HTR-8/SVneo (cell line): ENCODE measurements around the gene SH3D19.
"Not testable (repeated sequence)": the region's sequence is repeated elsewhere in the genome, so short reads cannot be mapped to it uniquely, and the experiment has no call there.

ENCODE experiments used
- DNase-seq: peaks from one replicate; pipeline ENCODE4 v3.0.0; 2011; ENCODE audit warnings: low spot score, mixed read lengths; ENCODE audit not compliant: insufficient read length
- FAIRE-seq: peaks from 2 replicates; lab custom pipeline; 2011; peaks lifted over from hg19 to GRCh38; lab: Jason Lieb, UNC

SH3D19 gene

GRCh38 chr4:151242305-151242704 lies 83.1 kb downstream of the SH3D19 start:
- no peak for FAIRE-seq

DNA sequence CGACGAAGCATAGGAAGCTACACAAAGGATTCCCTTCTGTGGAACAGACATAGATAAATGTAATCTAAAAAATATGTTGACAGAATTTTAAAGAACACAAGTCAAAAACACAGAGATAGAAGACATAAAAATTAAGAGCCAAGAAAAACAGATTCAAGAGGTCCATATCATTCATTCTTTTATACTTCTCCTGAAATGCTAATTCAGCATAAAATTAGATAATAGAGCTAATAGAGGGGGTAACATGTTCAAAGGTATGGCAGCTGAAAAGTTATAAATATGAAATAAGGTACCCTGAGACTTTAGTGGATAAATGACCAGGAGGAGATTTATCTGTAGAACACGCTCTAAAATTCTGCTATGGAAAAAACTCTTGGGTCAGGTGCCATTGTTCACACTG lies 85.8 kb downstream of the SH3D19 start:
- DNase-seq, result no peak
- no peak for FAIRE-seq

More at GRCh38 chr4:151242305-151242704, 83.1 kb downstream of the SH3D19 start:
- DNase-seq, result no peak

DNA sequence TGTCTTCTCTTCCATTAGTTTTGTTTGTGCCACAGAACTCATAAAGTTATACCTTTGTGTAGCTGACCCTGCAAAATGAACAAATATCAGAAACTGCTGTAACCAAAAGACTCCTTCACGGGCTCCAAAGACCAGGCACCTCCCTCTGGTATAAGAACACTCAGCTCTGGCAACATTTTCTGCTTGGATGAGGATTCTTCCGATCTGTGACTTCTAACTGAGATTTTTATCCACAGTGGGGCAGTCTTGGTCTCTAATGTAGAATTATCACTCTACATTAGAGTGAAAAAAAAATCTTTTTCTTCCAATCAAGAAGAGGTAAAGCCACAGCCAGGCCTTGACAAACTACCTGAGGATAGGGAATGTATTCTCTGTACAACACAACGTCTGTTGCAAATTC lies 86.9 kb downstream of the SH3D19 start:
- DNase-seq (no peak), FAIRE-seq (no peak)

GRCh38 chr4:151236036-151236435 lies 89.4 kb downstream of the SH3D19 start:
- FAIRE-seq (no peak), DNase-seq (no peak)

- not testable (repeated sequence) for FAIRE-seq, DNase-seq
Observed at GRCh38 chr4:151235373-151235772, 90.0 kb downstream of the SH3D19 start.

DNA sequence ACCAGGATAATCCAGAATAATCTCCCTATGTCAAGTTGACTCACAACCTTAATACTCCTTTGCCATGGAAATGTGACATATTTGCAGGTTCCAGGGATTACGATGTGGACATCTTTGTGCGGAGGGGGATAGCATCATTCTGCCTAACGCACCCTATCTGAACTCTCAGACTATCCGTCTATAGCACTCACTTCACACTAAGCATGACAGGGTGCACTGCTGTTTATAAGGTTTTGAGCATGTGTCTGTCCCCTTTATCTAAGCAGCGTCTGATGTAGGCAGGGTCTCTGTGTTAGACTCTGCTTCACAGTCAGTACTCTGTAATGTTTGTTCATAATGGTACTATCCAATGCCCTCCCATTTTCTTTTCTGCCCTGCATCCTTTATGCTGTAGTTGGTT lies 91.8 kb downstream of the SH3D19 start:
- FAIRE-seq (no peak), DNase-seq (no peak)

- DNase-seq (no peak), FAIRE-seq (no peak)
Observed at GRCh38 chr4:151231915-151232595, 93.3 kb downstream of the SH3D19 start.

DNA sequence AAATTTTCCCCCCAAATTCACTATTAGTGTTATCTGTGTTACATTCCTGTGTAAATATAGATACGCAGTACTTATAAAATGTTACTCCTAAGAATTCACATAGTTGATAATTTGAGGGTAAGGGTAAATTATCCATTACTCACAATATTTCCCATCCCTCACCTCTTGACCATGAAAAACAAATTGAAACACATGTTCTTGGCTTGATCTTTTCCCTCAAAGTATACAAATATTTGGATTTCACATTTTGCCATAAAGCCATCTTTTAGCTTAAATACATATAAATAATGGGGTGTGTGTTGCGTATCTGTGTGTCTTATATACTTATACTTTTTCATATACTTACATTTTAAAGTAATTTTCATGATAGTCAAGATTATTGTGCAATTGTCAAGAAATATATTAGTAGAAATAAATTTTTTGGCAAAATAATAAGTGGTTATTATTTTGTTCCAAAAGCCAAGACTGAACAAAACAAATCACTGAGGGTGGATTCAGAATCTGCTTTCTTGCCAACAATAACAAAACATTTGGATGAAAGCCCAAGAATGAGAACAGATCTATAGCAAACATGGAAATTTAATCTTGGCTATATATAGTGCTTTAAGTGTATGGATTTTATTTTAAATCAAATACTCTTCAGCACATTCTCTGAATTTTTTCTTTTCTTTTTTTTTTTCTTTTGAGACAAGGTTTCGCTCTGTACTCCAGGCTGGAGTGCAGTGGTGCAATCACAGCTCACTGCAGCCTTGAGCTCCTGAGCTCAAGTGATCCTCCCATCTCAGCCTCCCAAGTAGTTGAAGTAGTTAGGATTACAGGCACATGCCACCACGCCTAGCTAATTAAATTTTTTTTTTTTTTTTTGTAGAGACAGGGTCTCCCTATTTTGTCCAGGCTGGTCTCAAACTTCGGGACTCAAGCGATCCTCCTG lies 97.0 kb downstream of the SH3D19 start:
- FAIRE-seq (no peak), DNase-seq (no peak)

DNA sequence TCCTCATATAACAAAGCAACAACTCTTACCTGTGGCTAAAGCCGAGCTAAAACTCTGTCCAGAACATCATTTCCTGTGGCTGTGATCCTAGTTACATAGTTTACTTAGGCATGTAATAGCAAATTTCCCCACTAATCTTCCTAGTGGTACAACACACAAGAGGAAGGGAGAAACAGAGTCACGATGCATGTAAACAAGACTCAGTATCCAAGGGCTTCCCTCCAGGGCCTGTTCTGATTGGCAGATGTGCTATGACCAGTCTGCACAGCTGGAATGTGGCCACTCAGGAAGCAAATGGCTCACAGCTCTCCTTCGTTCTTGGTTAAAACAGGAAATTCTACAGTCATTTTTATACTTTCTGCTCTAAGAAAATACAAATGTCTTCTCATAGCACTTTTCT lies 97.7 kb downstream of the SH3D19 start:
- DNase-seq, result no peak
- FAIRE-seq, result no peak

- DNase-seq (no peak), FAIRE-seq (no peak)
Observed at GRCh38 chr4:151227172-151227571, 98.2 kb downstream of the SH3D19 start.

- DNase-seq, result peak; percentile 57
- no peak for FAIRE-seq
Observed at GRCh38 chr4:151226004-151226932, 99.1 kb downstream of the SH3D19 start.

DNA sequence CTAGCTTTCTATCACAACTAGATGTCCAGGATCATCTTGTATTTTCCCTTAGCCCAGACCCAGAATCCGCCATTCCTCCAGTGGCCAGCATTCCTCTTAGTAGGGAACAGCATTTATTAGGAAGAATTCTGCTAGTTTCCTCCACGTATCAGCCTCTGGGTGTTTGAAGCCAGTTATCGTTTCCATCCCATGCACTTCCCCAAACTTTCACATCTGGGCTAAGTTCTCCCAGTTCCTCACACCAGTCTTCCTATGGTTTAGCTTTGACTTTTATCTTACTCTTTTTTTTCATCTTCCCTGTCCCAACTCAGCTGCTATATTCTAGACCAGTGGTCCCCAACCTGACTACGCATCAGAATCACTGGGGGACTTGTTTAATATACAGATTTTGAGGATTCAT lies 101.9 kb downstream of the SH3D19 start:
- DNase-seq (no peak), FAIRE-seq (no peak)

GRCh38 chr4:151219948-151220347 lies 105.5 kb downstream of the SH3D19 start:
- DNase-seq, result no peak
- no peak for FAIRE-seq

DNA sequence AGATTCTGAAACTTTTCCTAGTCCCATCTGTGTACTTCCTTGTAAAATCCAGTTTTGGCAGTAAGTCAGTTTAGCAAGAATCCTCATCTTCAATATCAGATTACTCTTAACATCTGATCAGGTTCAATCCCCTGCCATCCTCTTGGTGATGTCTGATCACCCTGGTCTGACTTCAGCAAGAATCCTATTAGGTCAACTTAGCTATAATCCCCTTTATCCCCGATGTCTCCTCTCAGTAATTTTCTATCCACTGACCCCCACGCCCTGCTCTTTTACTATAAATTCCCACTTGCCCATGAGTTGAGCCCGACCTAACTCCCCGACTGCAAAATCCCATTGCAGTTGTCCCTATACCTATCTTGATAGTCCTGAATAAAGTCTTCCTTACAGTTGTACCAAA lies 106.3 kb downstream of the SH3D19 start:
- FAIRE-seq, result no peak

DNA sequence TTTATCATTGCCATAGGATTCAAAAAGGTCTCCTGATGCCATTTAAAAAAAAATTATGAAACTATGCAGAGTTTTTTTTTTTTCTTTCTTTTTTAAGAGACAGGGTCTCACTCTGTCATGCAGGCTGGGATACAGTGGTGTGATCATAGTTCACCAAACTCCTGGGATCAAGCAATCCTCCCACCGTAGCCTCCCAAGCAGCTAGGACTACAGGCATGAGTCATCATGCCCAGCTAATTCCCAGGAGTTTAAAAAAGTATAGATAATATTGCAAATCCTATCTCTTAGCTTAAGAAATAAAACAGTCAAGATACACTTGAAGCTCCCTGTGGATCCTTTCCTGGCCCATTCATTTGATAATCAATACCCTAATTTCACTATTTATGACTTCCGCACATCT lies 107.1 kb downstream of the SH3D19 start:
- FAIRE-seq, result no peak

More for the DNA sequence above, 106.3 kb downstream of the SH3D19 start:
- DNase-seq, result no peak

DNA sequence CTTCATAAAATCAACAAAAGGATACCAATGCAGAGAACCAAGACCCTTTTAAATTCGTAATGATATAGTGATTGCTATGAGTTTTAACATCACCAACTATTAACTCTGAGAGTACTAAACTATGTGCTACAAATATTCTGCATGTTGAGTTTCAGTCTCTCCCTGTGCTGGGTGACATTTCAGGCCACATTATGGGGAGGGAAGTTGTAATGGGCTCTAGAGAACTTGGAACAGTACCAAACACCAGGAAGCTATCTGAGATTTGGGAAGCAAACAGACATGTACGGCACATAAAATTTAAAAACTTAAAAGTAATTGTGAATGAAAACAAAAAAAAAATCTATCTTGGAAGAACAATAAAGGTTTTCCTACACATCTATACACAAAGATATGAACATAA lies 108.1 kb downstream of the SH3D19 start:
- no peak for DNase-seq
- FAIRE-seq, result no peak

More for the DNA sequence above, 107.1 kb downstream of the SH3D19 start:
- no peak for DNase-seq

- FAIRE-seq, result no peak
- DNase-seq, result no peak
Observed at GRCh38 chr4:151215295-151215694, 110.1 kb downstream of the SH3D19 start.

GRCh38 chr4:151207868-151208267 lies 117.5 kb downstream of the SH3D19 start:
- DNase-seq (no peak), FAIRE-seq (no peak)

GRCh38 chr4:151207186-151207585 lies 118.2 kb downstream of the SH3D19 start:
- FAIRE-seq (no peak), DNase-seq (no peak)
